Measurements from ENCODE around the gene MOCOS.

MOCOS gene

DNA sequence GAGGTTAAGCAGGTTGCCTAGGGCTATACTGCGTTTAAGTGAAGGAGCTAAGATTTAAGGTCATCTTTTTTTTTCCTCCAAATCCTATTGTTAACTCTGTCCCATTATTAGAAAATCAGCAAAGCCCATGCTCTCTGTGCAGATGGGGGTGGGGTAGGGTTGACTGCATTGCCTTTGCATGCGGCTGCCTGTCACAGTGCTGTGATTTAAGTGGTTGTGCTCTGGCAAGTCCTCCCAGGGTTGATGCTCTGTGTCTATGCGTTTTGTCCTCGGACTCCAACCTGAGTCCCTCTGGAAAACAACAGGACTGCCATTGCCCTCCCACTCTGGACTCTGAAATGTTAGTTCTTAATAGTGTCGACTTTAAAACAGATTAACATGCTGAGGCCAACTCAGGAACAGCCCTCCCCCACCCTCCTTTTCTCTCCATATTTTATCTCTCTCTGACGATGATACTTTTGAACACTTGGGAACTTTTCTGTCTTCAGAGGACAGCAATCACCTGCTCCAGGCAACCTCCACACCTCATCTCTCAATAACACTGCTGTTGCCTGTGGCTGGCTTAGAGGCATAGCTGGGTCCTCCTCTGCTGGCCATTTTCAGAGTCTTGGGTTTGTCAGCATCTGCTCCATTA, 116.0 kb downstream of the MOCOS start:
- no peak for DNase-seq (ENCODE audit: low read depth)

DNA sequence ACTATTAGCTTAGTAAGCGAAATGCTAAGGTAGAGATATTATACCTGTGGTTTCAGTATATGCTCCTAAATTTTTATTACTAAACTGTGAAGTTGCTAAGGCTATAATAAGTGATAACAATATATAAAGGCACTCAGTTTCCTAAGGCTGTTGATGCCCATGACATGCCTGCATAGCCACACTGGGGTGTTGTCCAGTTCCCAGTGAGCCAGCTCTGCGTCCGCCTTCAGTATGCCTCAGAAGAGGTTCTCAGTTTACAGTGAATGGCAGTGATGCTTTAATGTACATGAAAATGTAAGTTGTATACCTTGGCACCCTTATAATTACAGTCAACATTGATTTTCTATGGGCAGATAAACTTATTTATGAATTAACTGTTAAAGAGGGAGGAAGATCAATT, 117.4 kb downstream of the MOCOS start:
- no peak for DNase-seq (ENCODE audit: low read depth)

DNA sequence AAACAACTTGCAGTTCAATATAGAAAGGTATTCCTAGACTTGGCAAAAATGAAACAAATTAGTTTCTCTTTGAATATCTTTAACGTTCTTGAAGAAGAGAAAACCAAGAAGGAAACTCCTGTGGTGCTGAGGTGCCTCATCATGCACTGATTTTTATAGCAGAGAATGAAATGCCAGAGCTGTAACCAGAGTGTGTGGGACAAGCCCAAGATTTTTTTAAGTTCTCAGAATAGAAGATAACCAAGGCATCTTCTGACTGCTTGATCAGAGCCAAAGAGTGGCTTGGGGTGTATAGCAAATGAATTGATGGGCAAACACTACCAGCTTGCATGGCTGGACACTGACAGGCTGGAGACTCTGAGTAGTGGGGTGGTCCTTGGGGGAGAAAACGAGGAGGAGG, 118.1 kb downstream of the MOCOS start:
- no peak for DNase-seq (ENCODE audit: low read depth)

DNA sequence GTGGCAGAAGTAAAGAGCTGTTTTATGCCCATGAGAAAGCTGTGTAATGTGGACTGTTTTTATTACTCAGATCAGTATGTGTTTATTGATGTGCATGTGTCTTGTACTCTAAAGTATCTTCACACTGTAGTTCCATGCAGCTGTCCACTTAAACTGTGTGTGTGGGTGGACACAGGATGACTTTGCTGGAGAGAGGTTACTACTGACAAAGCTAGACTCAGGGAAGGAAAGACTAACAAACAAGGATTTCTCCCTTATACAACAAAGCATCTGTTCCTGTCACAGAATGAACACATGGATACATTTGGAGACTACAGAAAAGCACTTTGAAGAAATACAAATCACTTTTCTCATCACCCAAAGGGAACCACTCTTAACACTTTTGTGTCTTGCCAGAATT, 120.2 kb downstream of the MOCOS start:
- no peak for DNase-seq (ENCODE audit: low read depth)

DNA sequence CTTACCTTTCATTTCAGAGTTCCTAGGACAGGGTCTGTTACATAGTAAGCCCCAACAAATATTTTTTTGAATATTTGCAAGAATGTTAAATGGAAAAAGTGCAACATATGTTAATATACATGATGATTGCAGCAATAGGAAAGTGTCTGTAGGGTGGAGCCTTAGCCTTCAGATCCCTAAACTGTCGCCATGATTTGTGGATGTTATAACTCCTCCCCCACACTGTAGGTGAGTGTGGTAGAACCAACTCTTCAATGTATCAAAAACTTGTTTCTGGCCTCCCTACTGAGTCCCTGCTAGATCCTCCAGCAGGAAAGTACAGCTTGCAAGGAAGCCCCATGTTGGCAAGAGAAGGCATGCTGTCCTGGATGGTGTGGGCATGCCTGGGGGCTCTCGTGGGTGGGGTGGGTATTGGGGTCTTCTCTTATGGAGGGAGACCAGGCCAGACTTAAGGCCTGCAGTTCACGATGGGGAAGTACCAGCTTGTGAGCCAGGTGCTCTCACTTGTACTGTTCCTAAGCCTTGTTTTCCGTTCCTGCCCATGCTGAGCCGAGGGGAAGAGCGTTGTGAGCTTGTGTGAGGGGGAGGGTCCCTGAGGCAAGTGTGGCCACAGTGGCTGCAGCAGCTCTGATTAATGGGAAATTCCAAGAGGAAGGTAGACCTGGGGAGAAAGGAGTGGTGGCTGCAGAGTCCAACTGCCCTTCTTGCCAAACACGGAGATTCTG, 121.6 kb downstream of the MOCOS start:
- DNase-seq (ENCODE audit: low read depth): no peak

DNA sequence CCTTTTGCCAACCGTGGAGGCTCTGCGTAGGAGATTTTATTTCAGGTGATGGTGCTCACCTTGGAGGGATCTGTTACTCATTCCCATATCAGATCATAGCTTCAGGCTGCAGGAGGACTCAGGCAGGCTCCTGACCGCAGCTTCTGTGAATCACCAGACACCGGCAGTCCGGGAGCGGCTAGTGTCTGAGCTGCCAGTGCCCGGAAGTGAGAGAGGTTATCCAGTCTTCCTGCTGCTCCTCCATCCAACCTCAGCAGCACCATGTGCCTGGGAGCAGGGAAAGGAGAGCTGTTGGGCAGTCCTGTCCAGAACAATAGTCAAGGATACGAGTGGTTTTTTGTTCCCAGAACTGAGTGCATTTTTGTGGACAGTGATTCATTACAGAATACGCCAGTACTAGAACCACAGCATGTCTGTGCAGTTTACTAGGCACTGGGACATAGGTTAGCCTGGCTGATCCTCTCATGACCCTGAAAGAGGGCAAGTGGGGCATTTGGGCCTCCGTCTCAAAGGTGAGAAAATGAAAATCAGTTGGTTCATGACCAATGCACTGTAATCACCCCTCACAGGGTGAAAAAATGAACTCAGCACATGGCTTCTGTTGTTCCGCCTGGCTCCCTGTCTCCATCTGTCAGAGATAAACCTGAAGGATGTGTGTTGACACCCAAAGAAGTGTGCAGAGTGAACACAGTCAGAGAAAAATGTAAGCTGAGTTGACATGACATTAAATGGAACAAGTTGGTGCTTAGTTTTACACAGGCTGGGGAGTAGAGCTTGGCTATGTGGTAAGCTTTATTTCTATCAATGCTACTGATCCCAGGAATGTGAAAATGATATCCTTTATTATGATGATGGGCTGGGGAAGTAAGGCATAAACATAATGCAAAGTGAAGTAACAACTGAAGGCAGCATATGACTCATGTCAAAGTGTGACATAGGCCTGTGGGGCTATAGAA, 122.4 kb downstream of the MOCOS start:
- peak; percentile 100 for DNase-seq (ENCODE audit: low read depth)

DNA sequence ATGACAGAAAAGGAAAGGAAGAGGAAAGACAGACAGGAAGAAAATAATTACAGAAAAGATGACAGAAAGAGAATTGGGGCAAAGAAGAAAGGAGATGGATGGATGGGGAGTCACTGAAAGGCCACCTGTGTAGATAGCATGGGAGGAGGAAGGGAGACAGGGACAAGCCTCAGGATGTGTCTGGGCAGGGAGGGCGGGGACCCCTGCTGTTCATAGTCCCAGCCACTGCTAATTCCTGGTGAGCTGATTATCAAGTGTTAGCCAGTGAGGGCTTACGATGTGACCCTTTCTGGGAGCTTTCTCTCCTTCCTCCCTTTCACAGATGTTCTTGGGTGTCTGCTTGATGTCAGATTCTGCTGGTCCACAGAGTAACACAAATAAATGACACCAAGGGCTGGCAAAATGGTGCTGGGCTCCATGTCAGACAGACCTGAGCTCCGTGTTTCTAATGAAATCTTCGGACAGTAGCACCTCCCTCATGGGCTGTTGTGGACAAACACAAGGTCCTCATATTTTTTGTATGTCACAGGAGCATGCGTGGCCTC, 123.8 kb downstream of the MOCOS start:
- no peak for DNase-seq (ENCODE audit: low read depth)

DNA sequence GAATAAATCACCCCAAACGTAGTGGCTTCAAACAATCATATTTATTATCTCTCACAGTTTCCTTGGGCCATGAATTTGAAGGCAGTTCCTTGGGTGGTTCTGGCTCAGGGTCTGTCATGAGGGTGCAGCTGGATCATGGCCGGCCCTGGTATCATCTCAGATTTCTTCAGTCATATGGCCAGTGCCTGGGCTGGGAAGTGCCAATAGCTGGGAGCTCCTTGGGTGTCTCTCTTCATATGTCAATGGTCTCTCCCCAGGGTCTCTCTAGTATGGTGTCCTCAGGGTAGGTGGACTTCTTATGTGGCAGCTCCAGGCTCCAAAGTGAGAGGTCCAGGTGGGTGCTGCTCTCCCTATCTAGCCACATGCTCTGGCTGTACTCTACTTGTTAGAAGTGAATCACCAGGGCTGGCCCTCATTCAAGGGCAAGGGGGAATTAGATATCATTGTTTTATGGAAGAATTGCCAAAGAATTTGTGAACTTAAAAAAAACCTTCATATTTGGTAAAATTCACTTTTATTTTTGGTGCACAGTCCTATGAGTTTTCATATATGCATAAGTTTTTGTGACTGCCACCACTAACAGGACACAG, 125.6 kb downstream of the MOCOS start:
- no peak for DNase-seq (ENCODE audit: low read depth)

DNA sequence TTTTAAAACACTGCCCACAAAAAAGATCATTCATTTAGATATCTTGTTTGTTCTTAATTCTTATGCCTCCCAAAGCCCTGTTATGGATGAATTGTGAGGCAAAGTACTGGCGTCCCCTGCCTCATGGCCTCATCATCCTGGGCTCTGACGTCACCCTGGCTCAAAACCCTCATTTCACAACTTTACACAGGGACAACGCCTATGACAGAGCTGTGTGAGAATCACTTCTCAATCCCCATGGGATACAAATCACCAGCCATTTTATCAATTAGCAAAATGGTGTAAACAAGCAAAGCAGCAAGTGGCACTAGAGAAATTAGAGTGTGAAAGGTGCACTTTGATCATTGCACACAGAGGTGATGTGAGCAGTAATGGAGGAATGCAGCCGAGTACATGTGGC, 126.8 kb downstream of the MOCOS start:
- no peak for DNase-seq (ENCODE audit: low read depth)

DNA sequence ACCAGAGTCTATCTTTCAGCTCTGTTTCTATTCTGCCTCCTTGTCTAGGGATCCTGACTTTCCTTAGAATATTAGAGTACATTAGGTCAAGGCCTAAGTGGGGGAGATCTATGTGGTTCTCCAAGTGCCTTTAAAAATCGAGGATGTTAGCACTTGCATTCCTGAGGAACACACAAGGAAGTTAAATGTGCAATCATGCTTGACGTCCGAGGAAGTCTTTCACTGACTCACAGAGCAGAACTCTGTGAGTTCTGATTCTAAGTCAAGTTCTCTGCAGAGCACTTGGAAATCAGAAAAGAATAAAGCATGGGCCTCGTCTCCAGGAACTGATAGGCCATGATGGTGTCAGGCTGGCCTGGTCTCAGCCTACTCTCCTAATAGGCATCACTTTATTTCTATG, 127.5 kb downstream of the MOCOS start:
- DNase-seq (ENCODE audit: low read depth): peak; percentile 89

DNA sequence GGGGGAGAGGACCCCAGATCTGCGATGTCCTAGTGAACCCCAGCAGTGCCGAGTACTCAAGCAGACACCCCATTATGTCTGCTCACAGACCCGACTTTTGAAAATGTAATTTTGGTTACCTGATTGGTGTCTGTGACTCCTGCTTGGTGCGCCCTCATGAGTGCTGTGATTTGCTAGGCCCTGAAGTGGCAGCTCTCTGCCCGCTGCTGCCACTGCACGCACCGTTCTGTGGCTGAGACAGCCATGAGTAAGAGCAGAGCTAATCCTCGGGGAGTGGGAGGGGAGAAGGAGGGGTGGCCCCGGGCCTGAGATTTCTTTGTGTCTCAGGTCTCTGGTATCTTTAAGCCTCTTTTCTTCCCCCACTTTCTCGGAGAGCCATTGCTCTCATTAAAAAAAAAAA, 128.4 kb downstream of the MOCOS start:
- DNase-seq (ENCODE audit: low read depth): peak; percentile 49

DNA sequence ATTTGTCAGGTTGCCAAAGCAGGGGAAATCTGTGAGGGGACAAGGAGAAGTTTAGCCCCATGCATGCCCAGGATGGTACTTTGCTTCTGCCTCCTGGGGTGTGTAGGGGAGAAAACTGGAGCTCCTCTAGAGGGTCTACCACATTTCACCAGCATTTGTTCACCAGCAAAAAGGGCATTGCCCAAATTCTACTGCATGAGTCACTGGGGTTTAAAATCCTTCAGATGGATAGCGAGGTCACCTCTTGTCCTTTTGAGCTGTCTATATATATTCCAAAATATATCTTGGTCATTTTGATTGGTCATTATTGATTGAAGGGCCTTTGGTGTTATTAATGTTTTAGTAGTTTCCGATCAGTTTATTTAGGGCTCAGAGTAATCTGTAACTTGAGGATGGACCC, 128.9 kb downstream of the MOCOS start:
- DNase-seq (ENCODE audit: low read depth): no peak
